ENCODE data around the gene GOLGA5.
"Not testable (repeated sequence)": the region's sequence is repeated elsewhere in the genome, so short reads cannot be mapped to it uniquely, and the experiment has no call there.

The GOLGA5 gene

GRCh38 chr14:92819011-92819597 lies 25.0 kb downstream of the GOLGA5 start:
- Histone ChIP-seq H3K4me3 (ENCODE audit: low read depth, low read length) (no peak overlapping the region), H3K27me3 (no peaks in the 10 kb centered on the region), H3K36me3 (peaks cover 42% of the 10 kb centered on the region), H3K4me1 (peaks cover 9% of the 10 kb centered on the region), H3K9me3 (no peaks in the 10 kb centered on the region)
- no peak for DNase-seq
- no peak for TF ChIP-seq CTCF (IDR thresholded peaks at IDR 0.05; ENCODE audit: low read depth, low read length)

GRCh38 chr14:92819680-92820535 lies 25.8 kb downstream of the GOLGA5 start:
- H3K36me3 ChIP-seq, result peaks cover 48% of the 10 kb centered on the region

GRCh38 chr14:92820536-92820840 lies 26.4 kb downstream of the GOLGA5 start:
- H3K4me1 ChIP-seq; DNase-seq; H3K27me3 ChIP-seq; H3K9me3 ChIP-seq; H3K4me3 ChIP-seq (ENCODE audit: low read depth, low read length): not testable (repeated sequence)
- peaks cover 46% of the 10 kb centered on the region for H3K36me3 ChIP-seq

More at GRCh38 chr14:92819680-92820535, 25.8 kb downstream of the GOLGA5 start:
- H3K4me3 ChIP-seq (ENCODE audit: low read depth, low read length); DNase-seq; H3K27me3 ChIP-seq; H3K4me1 ChIP-seq; H3K9me3 ChIP-seq: not testable (repeated sequence)

- H3K9me3 ChIP-seq, result no peaks in the 10 kb centered on the region
- peaks cover 49% of the 10 kb centered on the region for H3K36me3 ChIP-seq
- no peak for DNase-seq
- H3K27me3 ChIP-seq, result no peaks in the 10 kb centered on the region
- no peak for TF ChIP-seq CTCF (IDR thresholded peaks at IDR 0.05; ENCODE audit: low read depth, low read length)
- H3K4me1 ChIP-seq, result no peaks in the 10 kb centered on the region
- no peak overlapping the region for H3K4me3 ChIP-seq (ENCODE audit: low read depth, low read length)
These were observed 36.8 kb downstream of the GOLGA5 start for GRCh38 chr14:92830902-92831301.

- no peaks in the 10 kb centered on the region for H3K4me1 ChIP-seq
- DNase-seq, result no peak
- no peaks in the 10 kb centered on the region for H3K9me3 ChIP-seq
- peaks cover 50% of the 10 kb centered on the region for H3K36me3 ChIP-seq
- H3K27me3 ChIP-seq, result no peaks in the 10 kb centered on the region
- no peak overlapping the region for H3K4me3 ChIP-seq (ENCODE audit: low read depth, low read length)
- no peak for TF ChIP-seq CTCF (IDR thresholded peaks at IDR 0.05; ENCODE audit: low read depth, low read length)
These were observed 38.1 kb downstream of the GOLGA5 start for GRCh38 chr14:92832137-92832700.

GRCh38 chr14:92841930-92842329 lies 47.8 kb downstream of the GOLGA5 start:
- H3K4me3 ChIP-seq (ENCODE audit: low read depth, low read length), result no peak overlapping the region
- no peak for TF ChIP-seq CTCF (IDR thresholded peaks at IDR 0.05; ENCODE audit: low read depth, low read length)

GRCh38 chr14:92844204-92844603 lies 50.1 kb downstream of the GOLGA5 start:
- Histone ChIP-seq H3K36me3 (peaks cover under 1% of the 10 kb centered on the region; the same call in 1 of the 2 replicates), H3K4me3 (ENCODE audit: low read depth, low read length) (no peak overlapping the region), H3K27me3 (no peaks in the 10 kb centered on the region), H3K9me3 (no peaks in the 10 kb centered on the region), H3K4me1 (peaks cover 9% of the 10 kb centered on the region)
- DNase-seq, result no peak
- TF ChIP-seq CTCF (IDR thresholded peaks at IDR 0.05; ENCODE audit: low read depth, low read length), result no peak

More at GRCh38 chr14:92841930-92842329, 47.8 kb downstream of the GOLGA5 start:
- H3K4me1 ChIP-seq, result peaks cover 3% of the 10 kb centered on the region
- H3K27me3 ChIP-seq, result no peaks in the 10 kb centered on the region
- H3K36me3 ChIP-seq, result peaks cover 12% of the 10 kb centered on the region
- DNase-seq, result no peak
- H3K9me3 ChIP-seq, result no peaks in the 10 kb centered on the region
